Heart right ventricle (tissue), 16 donors: Measurements from ENCODE around the gene TMEM52B. TPM values are rescaled to one million over a fixed set of nuclear protein-coding genes. Genes with fewer than 3 reads are reported as not detected.

Source experiments
- ATAC-seq, 8 donors: fragments of 200-7000 bp; cut with Tn5 transposase; one replicate each; pipeline ENCODE4 v1.9.1; 2020; ENCODE audit warnings: mild to moderate bottlenecking in 8 of 8, moderate library complexity in 8 of 8, moderate number of reproducible peaks in 1 of 8
- DNase-seq, 2 donors: peaks; one replicate each; pipeline ENCODE4 v3.0.0-alpha.2; 2020
- H3K27ac ChIP-seq, 10 donors: fragments of 200-600 bp; sonication (generic) in 2 of 10; one replicate each; pipeline versions ENCODE4 v1.5.0 to v1.8.0; 2020 to 2022; ENCODE audit warnings: mild to moderate bottlenecking in 3 of 10
- H3K27me3 ChIP-seq, 7 donors: fragments of 200-600 bp; one replicate each; pipeline ENCODE4 v1.8.0; 2021 to 2022; ENCODE audit warnings: mild to moderate bottlenecking in 2 of 7
- H3K36me3 ChIP-seq, 9 donors: fragments of 200-600 bp; sonication (generic) in 1 of 9; one replicate each; pipeline versions ENCODE4 v1.5.0 to v1.8.0; 2020 to 2022; ENCODE audit warnings: mild to moderate bottlenecking in 2 of 9
- H3K4me1 ChIP-seq, 9 donors: fragments of 200-600 bp; sonication (generic) in 1 of 9; one replicate each; pipeline versions ENCODE4 v1.5.0 to v1.8.0; 2020 to 2022; ENCODE audit warnings: mild to moderate bottlenecking in 4 of 9
- H3K4me3 ChIP-seq, 10 donors: fragments of 200-600 bp; sonication (generic) in 2 of 10; one replicate each; pipeline versions ENCODE4 v1.5.0 to v1.8.0; 2020 to 2022; ENCODE audit warnings: mild to moderate bottlenecking in 7 of 10, moderate library complexity in 2 of 10
- H3K9me3 ChIP-seq, 11 donors: fragments of 200-600 bp in 10 of 11; sonication (generic) in 2 of 11; one replicate each; pipeline versions ENCODE4 v1.5.0 to v1.8.0; 2013 to 2022; ENCODE audit warnings: mild to moderate bottlenecking in 2 of 11, control low read depth in 1 of 11, moderate library complexity in 1 of 11
- CTCF ChIP-seq, 9 donors: fragments of 200-600 bp; sonication (generic) in 2 of 9; IDR thresholded peaks; one replicate each; pipeline versions ENCODE4 v1.5.0 to v1.8.0; 2021 to 2022; ENCODE audit warnings: antibody characterized with exemption in 9 of 9, mild to moderate bottlenecking in 5 of 9, moderate library complexity in 1 of 9
- WGBS, 2 donors: extraction: QIAGEN DNeasy Blood & Tissue Kit; methylation state at CpG; one replicate each; pipeline ENCODE4 v1.1.7; 2013; ENCODE audit warnings: inconsistent platforms in 1 of 2; 5-methylcytosine and 5-hydroxymethylcytosine counted together
- intact Hi-C, 10 donors: fragments of 100-400 bp; cut with DNase I; formaldehyde crosslinking; loops; one replicate each; pipeline versions ENCODE4 v1.11.1 to v1.14.2; 2022
- polyA plus RNA-seq, 2 donors: library from polyadenylated mRNA; stranded (reverse); fragments of 200-250 nt; gene quantifications; one replicate each; pipeline ENCODE4 v1.2.3, GENCODE V29; 2013
- total RNA-seq, 10 donors: library from RNA; stranded (reverse); fragmentation: NEBNext Ultra II Directional in 3 of 10; extraction: Animal tissue kit (Norgen Biotek cat#: 25700) in 3 of 10; gene quantifications; one replicate each; pipeline versions ENCODE4 v1.2.1 to v1.2.4, GENCODE V29; 2021 to 2023
- donor health status: Arrhythmogenic right ventricular cardiomyopathy.
- donor health status: ischemic (EF 13 %, LVEDD 7.1; RV severe dilation, severe dysfunction).
- donor health status: healthy with polysubstance abuse.
- donor health status: DM: no; HTN: yes; CAD: no.
- donor health status: DM: no; HTN: no; CAD: no.
- donor health status: ischemic (EF 25% LVEDD 6.9; RV normal size, moderate dysfunction).
- donor health status: ischemic (EF 25% LVEDD 5.7; RV mildly dilated, moderate dysfunction).
- donor health status: healthy.
- donor health status: DM: yes; HTN: yes; CAD: no.
- donor health status: Ischemic cardiomyopathy.
- donor health status: ischemic (EF 35%, LVEDD 5.7; RV mildly dilated, moderate dysfunction).
- donor health status: nonischemic (EF 11% LVEDD 7.7; RV severe dilation, severe dysfunction).
- donor health status: DM: yes; HTN: yes; CAD: no.
- donor health status: PGD.
- donor health status: ischemic (EF 29% LVEDD 5.4; RV normal size, mild dysfunction).
- donor health status: nonischemic (EF 23%, LVEDD 6.1; RV moderate dilation, normal function).

The TMEM52B gene
- total and polyA plus RNA-seq, 12 donors = 0.03 TPM; not detected in 11

- intact Hi-C loops = loop anchor here in 4 of 10 donors (5.0 to 10.0 kb wide), 3 partner anchors 152 to 515 kb away; partner anchors contain the start of gene YBX3 (in 4 of the 4)
- peaks cover 0 to 22% (median 9%) of the 10 kb centered on the region in 9 donors for H3K4me1 ChIP-seq
- no peaks in the 10 kb centered on the region for H3K27me3 ChIP-seq
- no peak overlapping the region for H3K4me3 ChIP-seq
- DNase-seq (no peak), ATAC-seq (no peak)
- no peak overlapping the region for H3K27ac ChIP-seq
- no peaks in the 10 kb centered on the region for H3K9me3 ChIP-seq
- no peak for TF ChIP-seq CTCF (IDR thresholded peaks at IDR 0.05)
- H3K36me3 ChIP-seq = no peaks in the 10 kb centered on the region
- 92 to 98% methylated on average over 15 of the region's 15 CpGs for WGBS, 2 donors
Measured at GRCh38 chr12:10210225-10210624, 31.4 kb downstream of the TMEM52B start.

- DNase-seq (no peak), ATAC-seq (no peak)
- Histone ChIP-seq H3K9me3 (no peaks in the 10 kb centered on the region), H3K36me3 (peaks cover 0 to 6% (median 0%) of the 10 kb centered on the region in 9 donors), H3K4me3 (peak overlapping the region in 4 of 10 donors; percentile 80 to 93 (median 86)), H3K27me3 (no peaks in the 10 kb centered on the region), H3K27ac (peak overlapping the region; percentile 95 to 100 (median 99)), H3K4me1 (peaks cover 0 to 33% (median 17%) of the 10 kb centered on the region in 9 donors)
- TF ChIP-seq CTCF (IDR thresholded peaks at IDR 0.05) = no peak
- 94 to 96% methylated on average over 25 of the region's 25 CpGs for WGBS, 2 donors
- intact Hi-C loops = loop anchor here in 4 of 10 donors (5.0 to 10.0 kb wide), 3 partner anchors 151 to 513 kb away; partner anchors contain the start of gene YBX3 (in 4 of the 4)
Measured at GRCh38 chr12:10211101-10211939, 32.5 kb downstream of the TMEM52B start.

- ATAC-seq (peak; percentile 92 to 98 (median 94)), DNase-seq (peak; percentile 97 to 98)
- Histone ChIP-seq H3K27ac (peak overlapping the region; percentile 95 to 100 (median 99)), H3K36me3 (peaks cover 0 to 14% (median 0%) of the 10 kb centered on the region in 9 donors), H3K27me3 (no peaks in the 10 kb centered on the region), H3K4me3 (peak overlapping the region in 9 of 10 donors; percentile 80 to 93 (median 84)), H3K9me3 (no peaks in the 10 kb centered on the region), H3K4me1 (peaks cover 0 to 38% (median 23%) of the 10 kb centered on the region in 9 donors)
- TF ChIP-seq CTCF (IDR thresholded peaks at IDR 0.05) = no peak
- 30 to 31% methylated on average over 40 of the region's 40 CpGs for WGBS, 2 donors
- intact Hi-C loops = loop anchor here in 5 of 10 donors (2.0 to 10.0 kb wide), 4 partner anchors 150 to 513 kb away; partner anchors contain the start of gene YBX3 (in 5 of the 5)
Measured at GRCh38 chr12:10211940-10212738, 33.3 kb downstream of the TMEM52B start.

- Histone ChIP-seq H3K36me3 (peaks cover 0 to 20% (median 0%) of the 10 kb centered on the region in 9 donors), H3K27me3 (no peaks in the 10 kb centered on the region), H3K9me3 (no peaks in the 10 kb centered on the region), H3K4me3 (peak within 1 kb of the TSS; percentile 64 to 93 (median 83)), H3K4me1 (peaks cover 0 to 44% (median 28%) of the 10 kb centered on the region in 9 donors), H3K27ac (peak within 1 kb of the TSS; percentile 95 to 100 (median 99))
- peak in 1 of 9 donors; percentile 9 for TF ChIP-seq CTCF (IDR thresholded peaks at IDR 0.05)
- DNase-seq (peak; percentile 88 to 90), ATAC-seq (peak; percentile 81 to 91 (median 89))
- WGBS, 2 donors = 1% methylated on average over 35 of the region's 35 CpGs
- intact Hi-C loops = loop anchor here in 5 of 10 donors (2.0 to 10.0 kb wide), 4 partner anchors 150 to 512 kb away; partner anchors contain the start of gene YBX3 (in 5 of the 5)
Measured at GRCh38 chr12:10212739-10213131, 33.9 kb downstream of the TMEM52B start, which contains the start of gene GABARAPL1. Gene GABARAPL1, plus strand, starts transcription at chr12:10212877. Its CDS starts 253 bp downstream, at chr12:10213130.
